ENCODE results near the gene CSRNP3.

GRCh38 chr2:165678882-165679281, 209.4 kb downstream of the CSRNP3 start:
- TF ChIP-seq MAX (IDR thresholded peaks at IDR 0.05) = no peak
- TF ChIP-seq POLR2A (IDR thresholded peaks at IDR 0.05; ENCODE audit: borderline replicate concordance, extremely low read depth, insufficient read depth, insufficient read length) = no peak
- no peak for TF ChIP-seq CTCF (IDR thresholded peaks at IDR 0.05 in 2 of 3, conservative IDR thresholded peaks at IDR 0.05 in 1 of 3; ENCODE audit: borderline replicate concordance in 1 of 3, insufficient read depth in 1 of 3, low read depth in 2 of 3, low read length in 2 of 3)
- TF ChIP-seq RAD21 (IDR thresholded peaks at IDR 0.05; ENCODE audit: low read depth) = no peak
- no peak for TF ChIP-seq POLR2AphosphoS5 (IDR thresholded peaks at IDR 0.05; ENCODE audit: low read depth, low read length)
- no peak for TF ChIP-seq REST (IDR thresholded peaks at IDR 0.05; ENCODE audit: low read depth)
- no peak for TF ChIP-seq EZH2 (IDR thresholded peaks at IDR 0.05)
- TF ChIP-seq EZH2phosphoT487 (IDR thresholded peaks at IDR 0.05; ENCODE audit: borderline replicate concordance) = no peak
- TF ChIP-seq SIN3A (IDR thresholded peaks at IDR 0.05; ENCODE audit: low read depth) = no peak
- TF ChIP-seq ZBTB33 (IDR thresholded peaks at IDR 0.05; ENCODE audit: extremely low read depth, insufficient replicate concordance, low read length) = no peak
